Effector memory CD4-positive, alpha-beta T cell (primary cell): Measurements from ENCODE around the gene TFG.

Experiments
- DNase-seq, 3 donors: peaks; one replicate each; pipeline ENCODE4 v3.0.0-alpha.2; 2020
- H3K27ac ChIP-seq: 2 replicates; pipeline ENCODE4 v1.7.0; 2013; ENCODE audit warnings: mild to moderate bottlenecking, low read length, moderate library complexity; ENCODE audit not compliant: insufficient read depth, poor library complexity, severe bottlenecking
- H3K27me3 ChIP-seq: replicated peaks from 2 replicates; pipeline ENCODE4 v1.7.0; 2013; ENCODE audit warnings: mild to moderate bottlenecking, low read length; ENCODE audit not compliant: insufficient read depth, control insufficient read depth, poor library complexity, severe bottlenecking
- H3K36me3 ChIP-seq: 2 replicates; pipeline ENCODE4 v1.7.0; 2013; ENCODE audit warnings: mild to moderate bottlenecking, low read length, moderate library complexity; ENCODE audit not compliant: control insufficient read depth, insufficient read depth
- H3K4me1 ChIP-seq: 2 replicates; pipeline ENCODE4 v1.7.0; 2013; ENCODE audit warnings: low read length, mild to moderate bottlenecking; ENCODE audit not compliant: control insufficient read depth, insufficient read depth, poor library complexity, severe bottlenecking
- H3K4me3 ChIP-seq: 2 replicates; pipeline ENCODE4 v1.7.0; 2013; ENCODE audit warnings: low read length, low read depth, mild to moderate bottlenecking; ENCODE audit not compliant: insufficient read depth, poor library complexity, severe bottlenecking
- H3K9me3 ChIP-seq: 2 replicates; pipeline ENCODE4 v1.7.0; 2013; ENCODE audit warnings: mild to moderate bottlenecking, low read length, moderate library complexity; ENCODE audit not compliant: control insufficient read depth

Gene TFG

GRCh38 chr3:100682854-100683760, 26.2 kb upstream of the TFG start:
- Histone ChIP-seq H3K27me3 (no peaks in the 10 kb centered on the region), H3K4me3 (no peak overlapping the region), H3K4me1 (no peaks in the 10 kb centered on the region), H3K9me3 (no peaks in the 10 kb centered on the region), H3K27ac (no peak overlapping the region), H3K36me3 (no peaks in the 10 kb centered on the region)
- DNase-seq, result no peak

- Histone ChIP-seq H3K27ac (no peak overlapping the region), H3K27me3 (no peaks in the 10 kb centered on the region), H3K36me3 (no peaks in the 10 kb centered on the region), H3K4me1 (no peaks in the 10 kb centered on the region), H3K9me3 (no peaks in the 10 kb centered on the region), H3K4me3 (no peak overlapping the region)
- DNase-seq, result no peak
These were observed 16.1 kb upstream of the TFG start for GRCh38 chr3:100693225-100693624.

GRCh38 chr3:100695696-100696095, 13.6 kb upstream of the TFG start:
- no peak overlapping the region for H3K4me3 ChIP-seq
- H3K36me3 ChIP-seq, result no peaks in the 10 kb centered on the region
- H3K27me3 ChIP-seq, result no peaks in the 10 kb centered on the region
- H3K9me3 ChIP-seq, result no peaks in the 10 kb centered on the region
- no peaks in the 10 kb centered on the region for H3K4me1 ChIP-seq
- no peak for DNase-seq
- no peak overlapping the region for H3K27ac ChIP-seq

GRCh38 chr3:100696161-100696560, 13.1 kb upstream of the TFG start:
- no peaks in the 10 kb centered on the region for H3K36me3 ChIP-seq
- no peaks in the 10 kb centered on the region for H3K9me3 ChIP-seq
- no peak overlapping the region for H3K4me3 ChIP-seq
- H3K4me1 ChIP-seq, result no peaks in the 10 kb centered on the region
- H3K27ac ChIP-seq, result no peak overlapping the region
- DNase-seq, result no peak
- no peaks in the 10 kb centered on the region for H3K27me3 ChIP-seq

- no peaks in the 10 kb centered on the region for H3K4me1 ChIP-seq
- H3K36me3 ChIP-seq, result no peaks in the 10 kb centered on the region
- DNase-seq, result no peak
- H3K27ac ChIP-seq, result no peak overlapping the region
- no peak overlapping the region for H3K4me3 ChIP-seq
- H3K9me3 ChIP-seq, result no peaks in the 10 kb centered on the region
- no peaks in the 10 kb centered on the region for H3K27me3 ChIP-seq
These were observed 12.1 kb upstream of the TFG start for GRCh38 chr3:100697172-100697571.

GRCh38 chr3:100697723-100698285, 11.5 kb upstream of the TFG start:
- no peaks in the 10 kb centered on the region for H3K4me1 ChIP-seq
- H3K9me3 ChIP-seq, result no peaks in the 10 kb centered on the region
- H3K4me3 ChIP-seq, result no peak overlapping the region
- H3K36me3 ChIP-seq, result no peaks in the 10 kb centered on the region
- no peak for DNase-seq
- H3K27ac ChIP-seq, result no peak overlapping the region
- no peaks in the 10 kb centered on the region for H3K27me3 ChIP-seq

GRCh38 chr3:100698736-100699135, 10.6 kb upstream of the TFG start:
- H3K27me3 ChIP-seq, result no peaks in the 10 kb centered on the region
- DNase-seq, result no peak
- no peak overlapping the region for H3K4me3 ChIP-seq
- H3K9me3 ChIP-seq, result no peaks in the 10 kb centered on the region
- H3K36me3 ChIP-seq, result no peaks in the 10 kb centered on the region
- H3K27ac ChIP-seq, result no peak overlapping the region
- no peaks in the 10 kb centered on the region for H3K4me1 ChIP-seq

- no peak for DNase-seq
- no peaks in the 10 kb centered on the region for H3K4me1 ChIP-seq
- H3K27ac ChIP-seq, result no peak overlapping the region
- no peaks in the 10 kb centered on the region for H3K9me3 ChIP-seq
- H3K27me3 ChIP-seq, result no peaks in the 10 kb centered on the region
- H3K36me3 ChIP-seq, result no peaks in the 10 kb centered on the region
- no peak overlapping the region for H3K4me3 ChIP-seq
These were observed 8.6 kb upstream of the TFG start for GRCh38 chr3:100700708-100701107.

- Histone ChIP-seq H3K4me1 (no peaks in the 10 kb centered on the region), H3K36me3 (no peaks in the 10 kb centered on the region), H3K9me3 (no peaks in the 10 kb centered on the region), H3K27ac (no peak overlapping the region), H3K4me3 (no peak overlapping the region), H3K27me3 (no peaks in the 10 kb centered on the region)
- no peak for DNase-seq
These were observed 7.0 kb upstream of the TFG start for GRCh38 chr3:100702082-100702979.

GRCh38 chr3:100702980-100703345, 6.3 kb upstream of the TFG start:
- Histone ChIP-seq H3K36me3 (no peaks in the 10 kb centered on the region), H3K4me3 (no peak overlapping the region), H3K4me1 (no peaks in the 10 kb centered on the region), H3K9me3 (no peaks in the 10 kb centered on the region), H3K27me3 (no peaks in the 10 kb centered on the region), H3K27ac (no peak overlapping the region)
- DNase-seq, result no peak
